ENCODE results near the gene PDIA4. TPM values are rescaled to one million over a fixed set of nuclear protein-coding genes. Genes with fewer than 3 reads are reported as not detected.

PDIA4 gene
- polyA plus RNA-seq, 2 of the 4 experiments (the other 2 are of a cell fraction): 175 to 214 TPM

- TF ChIP-seq E2F6 (IDR thresholded peaks at IDR 0.05; ENCODE audit: borderline replicate concordance, low read depth): no peak
- no peak for TF ChIP-seq CHD2 (IDR thresholded peaks at IDR 0.05; ENCODE audit: low read length, partially characterized antibody)
- no peak for TF ChIP-seq ATOH8 (CRISPR knock-in tag; IDR thresholded peaks at IDR 0.05; ENCODE audit: low read depth)
Measured at GRCh38 chr7:148972375-148972774, 55.9 kb downstream of the PDIA4 start (continued).

- no peak overlapping the region for H3K27ac ChIP-seq
- H3K4me1 ChIP-seq: 0 out of 3 replicates have a peak, but pooled peaks cover 9% of the 10 kb centered on the region
- DNase-seq (ENCODE audit: low read depth in 1 of 2, low spot score in 1 of 2) (no peak), FAIRE-seq (no peak), ATAC-seq (no peak)
- POLR2A ChIA-PET: no interaction called here
- no peaks in the 10 kb centered on the region for H3K9me3 ChIP-seq
- TF ChIP-seq FOXS1 (CRISPR knock-in tag; IDR thresholded peaks at IDR 0.05): no peak
- no peak for TF ChIP-seq EP300 (IDR thresholded peaks at IDR 0.05)
- TF ChIP-seq EHF (CRISPR knock-in tag; IDR thresholded peaks at IDR 0.05): no peak
- no peak for TF ChIP-seq HEYL (CRISPR knock-in tag; IDR thresholded peaks at IDR 0.05)
- TF ChIP-seq ESRRA (IDR thresholded peaks at IDR 0.05; ENCODE audit: borderline replicate concordance, low read length): no peak
- CTCF ChIA-PET: interaction anchor here (0.6 to 3.6 kb wide), 13 partner anchors 11 to 725 kb away, joined by 3 to 36 read pairs (median 4); no protein-coding TSS in a partner anchor
- 71% methylated on average over 3 of the region's 3 CpGs for WGBS (ENCODE audit: missing lambda C conversion rate)
- H3K4me2 ChIP-seq: no peak overlapping the region
- H3K4me3 ChIP-seq: no peak overlapping the region
Measured at GRCh38 chr7:148967602-148968001, 60.7 kb downstream of the PDIA4 start.

- 24% methylated on average over 13 of the region's 13 CpGs for WGBS (ENCODE audit: missing lambda C conversion rate)
- FAIRE-seq: no peak
- ChIA-PET POLR2A (no interaction called here), CTCF (interaction anchor here (0.6 to 3.6 kb wide), 20 partner anchors 10 to 724 kb away, joined by 3 to 36 read pairs (median 4); no protein-coding TSS in a partner anchor)
- Histone ChIP-seq H3K4me1 (0 out of 3 replicates have a peak, but pooled peaks cover 9% of the 10 kb centered on the region), H3K4me3 (peak overlapping the region; percentile 42; the same call in 1 of the 3 replicates), H3K27ac (0 out of 6 replicates have a peak overlapping the region, but pooled peaks of 1 of the 2 experiments have one; percentile 27), H3K4me2 (peak overlapping the region; percentile 68), H3K9me3 (no peaks in the 10 kb centered on the region)
- ATAC-seq: peak in 1 of 2 experiments; percentile 32; a peak in 3 of 6 replicates
- TF ChIP-seq CHD2 (IDR thresholded peaks at IDR 0.05; ENCODE audit: low read length, partially characterized antibody): no peak
- no peak for TF ChIP-seq SMC3 (IDR thresholded peaks at IDR 0.05)
- TF ChIP-seq GATA3 (IDR thresholded peaks at IDR 0.05; ENCODE audit: borderline replicate concordance): no peak
- no peak for TF ChIP-seq BHLHE40 (IDR thresholded peaks at IDR 0.05; ENCODE audit: low read depth, low read length)
- TF ChIP-seq HES2 (IDR thresholded peaks at IDR 0.05): no peak
- TF ChIP-seq ZC3H11A (IDR thresholded peaks at IDR 0.05): no peak
- TF ChIP-seq JUNB (IDR thresholded peaks at IDR 0.05): no peak
- no peak for TF ChIP-seq EP300 (IDR thresholded peaks at IDR 0.05)
- no peak for TF ChIP-seq USF2 (IDR thresholded peaks at IDR 0.05)
- no peak for TF ChIP-seq ZFP36 (IDR thresholded peaks at IDR 0.05; ENCODE audit: borderline replicate concordance, partially characterized antibody)
- no peak for TF ChIP-seq POLR2A (IDR thresholded peaks at IDR 0.05; ENCODE audit: low read length)
- no peak for TF ChIP-seq KDM1A (IDR thresholded peaks at IDR 0.05; ENCODE audit: low read depth)
- TF ChIP-seq PHF8 (IDR thresholded peaks at IDR 0.05; ENCODE audit: borderline replicate concordance, low read depth): no peak
- no peak; the same call in 2 of the 3 replicates for TF ChIP-seq CTCF (IDR thresholded peaks at IDR 0.05)
- no peak for TF ChIP-seq ELK1 (IDR thresholded peaks at IDR 0.05; ENCODE audit: low read depth, low read length)
- TF ChIP-seq FOSB (CRISPR knock-in tag; IDR thresholded peaks at IDR 0.05): no peak
- no peak for TF ChIP-seq KDM5A (IDR thresholded peaks at IDR 0.05)
- DNase-seq (ENCODE audit: low read depth in 1 of 2, low spot score in 1 of 2): no peak
Measured at GRCh38 chr7:148967032-148967372, 61.3 kb downstream of the PDIA4 start.

Measured in A549 (cell line).